ENCODE data around the gene WDR91.

The WDR91 gene

DNA sequence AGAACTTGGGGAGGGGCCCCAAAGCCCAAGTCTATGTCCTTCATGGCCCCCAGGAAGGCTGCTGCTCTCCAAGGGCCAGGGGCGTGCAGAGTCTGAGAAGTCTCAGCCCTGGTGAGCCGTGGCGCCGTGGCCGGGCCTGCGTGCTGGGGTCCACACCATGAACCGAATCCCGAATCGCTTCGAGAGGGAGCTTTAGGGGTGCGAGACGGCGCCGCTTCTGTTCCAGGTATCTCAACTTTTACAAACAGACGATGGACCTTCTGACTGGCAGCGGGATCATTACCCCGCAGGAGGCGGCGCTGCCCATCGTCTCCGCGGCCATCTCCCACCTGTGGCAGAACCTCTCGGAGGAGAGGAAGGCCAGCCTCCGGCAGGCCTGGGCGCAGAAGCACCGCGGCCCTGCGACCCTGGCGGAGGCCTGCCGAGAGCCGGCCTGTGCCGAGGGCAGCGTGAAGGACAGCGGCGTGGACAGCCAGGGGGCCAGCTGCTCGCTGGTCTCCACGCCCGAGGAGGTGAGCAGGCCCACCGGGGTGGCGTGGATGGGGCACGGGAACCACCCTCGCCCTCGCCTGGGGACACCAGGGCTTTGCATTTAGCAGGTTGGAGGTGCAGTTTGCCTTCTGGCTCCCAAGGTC is 35.0 kb upstream of the WDR91 start:
- H3K4me3 ChIP-seq (ENCODE audit: insufficient read depth, low read length, poor library complexity, severe bottlenecking) = no peak overlapping the region
- no peaks in the 10 kb centered on the region for H4K20me1 ChIP-seq (ENCODE audit: low read depth, low read length)
- H3K36me3 ChIP-seq (ENCODE audit: low read length) = no peaks in the 10 kb centered on the region
- H3K9ac ChIP-seq (ENCODE audit: low read length) = no peak overlapping the region
- H3K9me3 ChIP-seq (ENCODE audit: insufficient read depth, low read length) = no peaks in the 10 kb centered on the region
- no peak overlapping the region for H3K4me2 ChIP-seq (ENCODE audit: low read depth, low read length, poor library complexity, severe bottlenecking)
- H3K27me3 ChIP-seq (ENCODE audit: low read length) = no peaks in the 10 kb centered on the region
- no peaks in the 10 kb centered on the region for H3K79me2 ChIP-seq (ENCODE audit: insufficient read depth, low read length)
- no peak overlapping the region for H3K27ac ChIP-seq (ENCODE audit: low read depth, low read length)
- no peaks in the 10 kb centered on the region for H3F3A ChIP-seq (ENCODE audit: insufficient read depth)
- no peak for TF ChIP-seq EZH2phosphoT487 (conservative IDR thresholded peaks at IDR 0.05; ENCODE audit: low read length)
- TF ChIP-seq, protein P1, sequence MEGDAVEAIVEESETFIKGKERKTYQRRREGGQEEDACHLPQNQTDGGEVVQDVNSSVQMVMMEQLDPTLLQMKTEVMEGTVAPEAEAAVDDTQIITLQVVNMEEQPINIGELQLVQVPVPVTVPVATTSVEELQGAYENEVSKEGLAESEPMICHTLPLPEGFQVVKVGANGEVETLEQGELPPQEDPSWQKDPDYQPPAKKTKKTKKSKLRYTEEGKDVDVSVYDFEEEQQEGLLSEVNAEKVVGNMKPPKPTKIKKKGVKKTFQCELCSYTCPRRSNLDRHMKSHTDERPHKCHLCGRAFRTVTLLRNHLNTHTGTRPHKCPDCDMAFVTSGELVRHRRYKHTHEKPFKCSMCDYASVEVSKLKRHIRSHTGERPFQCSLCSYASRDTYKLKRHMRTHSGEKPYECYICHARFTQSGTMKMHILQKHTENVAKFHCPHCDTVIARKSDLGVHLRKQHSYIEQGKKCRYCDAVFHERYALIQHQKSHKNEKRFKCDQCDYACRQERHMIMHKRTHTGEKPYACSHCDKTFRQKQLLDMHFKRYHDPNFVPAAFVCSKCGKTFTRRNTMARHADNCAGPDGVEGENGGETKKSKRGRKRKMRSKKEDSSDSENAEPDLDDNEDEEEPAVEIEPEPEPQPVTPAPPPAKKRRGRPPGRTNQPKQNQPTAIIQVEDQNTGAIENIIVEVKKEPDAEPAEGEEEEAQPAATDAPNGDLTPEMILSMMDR (IDR thresholded peaks at IDR 0.05; ENCODE audit: insufficient read depth, low read length, poor library complexity, severe bottlenecking) = no peak
- H3K9me2 ChIP-seq (replicated peaks; ENCODE audit: insufficient read depth, low read length) = no peaks in the 10 kb centered on the region
- no peak overlapping the region for H2AFZ ChIP-seq (ENCODE audit: low read depth, low read length, severe bottlenecking)

DNA sequence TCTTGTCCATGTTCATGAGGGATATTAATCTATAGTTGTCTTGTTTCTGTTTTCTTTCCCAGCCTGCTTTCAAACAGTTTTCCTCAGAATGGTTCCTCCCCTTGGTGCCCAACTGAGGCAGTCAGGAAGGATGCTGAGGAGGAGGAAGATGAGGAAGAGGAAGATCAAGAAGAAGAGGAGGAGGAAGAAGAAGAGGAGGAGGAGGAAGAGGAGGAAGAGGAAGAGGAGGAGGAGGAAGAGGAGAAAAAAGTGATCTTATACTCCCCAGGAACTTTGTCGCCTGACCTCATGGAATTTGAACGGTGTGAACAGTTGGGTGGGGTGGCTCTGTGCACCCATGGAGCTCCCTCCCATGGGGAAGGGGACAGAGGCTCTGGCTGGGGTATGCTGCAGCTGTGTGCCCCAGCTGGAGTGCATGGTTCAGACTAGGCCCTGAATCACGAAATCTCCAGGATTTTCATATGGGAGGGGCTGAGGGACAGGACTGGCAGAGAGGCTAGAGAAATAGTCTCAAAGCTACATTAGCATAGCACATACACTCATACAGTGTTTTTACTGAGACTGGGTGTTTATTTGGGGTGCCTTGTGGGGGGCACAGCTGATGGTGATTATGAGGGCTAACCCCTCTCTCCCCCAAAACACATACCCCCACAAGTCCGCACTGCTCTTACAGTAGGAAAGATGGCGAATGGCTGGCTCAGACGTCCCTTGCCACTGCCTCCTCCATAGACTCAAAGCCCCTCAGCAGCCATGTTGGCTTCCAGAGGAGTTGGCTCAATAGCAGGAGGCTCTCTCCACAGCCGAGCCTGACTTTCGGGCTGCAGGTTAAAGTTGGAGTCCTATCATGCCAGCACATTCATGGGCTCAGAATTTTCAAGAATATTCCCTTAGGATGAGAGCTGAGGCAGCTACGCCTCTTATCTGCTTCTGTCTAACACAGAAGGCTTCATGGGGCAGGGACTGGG is 34.2 kb upstream of the WDR91 start:
- no peak overlapping the region for H3K27ac ChIP-seq (ENCODE audit: low read depth, low read length)
- no peaks in the 10 kb centered on the region for H3K9me3 ChIP-seq (ENCODE audit: insufficient read depth, low read length)
- no peaks in the 10 kb centered on the region for H3F3A ChIP-seq (ENCODE audit: insufficient read depth)
- no peaks in the 10 kb centered on the region for H3K9me2 ChIP-seq (replicated peaks; ENCODE audit: insufficient read depth, low read length)
- no peak overlapping the region for H2AFZ ChIP-seq (ENCODE audit: low read depth, low read length, severe bottlenecking)
- H3K36me3 ChIP-seq (ENCODE audit: low read length) = no peaks in the 10 kb centered on the region
- H4K20me1 ChIP-seq (ENCODE audit: low read depth, low read length) = no peaks in the 10 kb centered on the region
- TF ChIP-seq, protein P1 (IDR thresholded peaks at IDR 0.05; ENCODE audit: insufficient read depth, low read length, poor library complexity, severe bottlenecking) = no peak
- TF ChIP-seq EZH2phosphoT487 (conservative IDR thresholded peaks at IDR 0.05; ENCODE audit: low read length) = no peak
- no peak overlapping the region for H3K4me2 ChIP-seq (ENCODE audit: low read depth, low read length, poor library complexity, severe bottlenecking)
- no peaks in the 10 kb centered on the region for H3K79me2 ChIP-seq (ENCODE audit: insufficient read depth, low read length)
- no peak overlapping the region for H3K4me3 ChIP-seq (ENCODE audit: insufficient read depth, low read length, poor library complexity, severe bottlenecking)
- H3K9ac ChIP-seq (ENCODE audit: low read length) = no peak overlapping the region
- H3K27me3 ChIP-seq (ENCODE audit: low read length) = no peaks in the 10 kb centered on the region

DNA sequence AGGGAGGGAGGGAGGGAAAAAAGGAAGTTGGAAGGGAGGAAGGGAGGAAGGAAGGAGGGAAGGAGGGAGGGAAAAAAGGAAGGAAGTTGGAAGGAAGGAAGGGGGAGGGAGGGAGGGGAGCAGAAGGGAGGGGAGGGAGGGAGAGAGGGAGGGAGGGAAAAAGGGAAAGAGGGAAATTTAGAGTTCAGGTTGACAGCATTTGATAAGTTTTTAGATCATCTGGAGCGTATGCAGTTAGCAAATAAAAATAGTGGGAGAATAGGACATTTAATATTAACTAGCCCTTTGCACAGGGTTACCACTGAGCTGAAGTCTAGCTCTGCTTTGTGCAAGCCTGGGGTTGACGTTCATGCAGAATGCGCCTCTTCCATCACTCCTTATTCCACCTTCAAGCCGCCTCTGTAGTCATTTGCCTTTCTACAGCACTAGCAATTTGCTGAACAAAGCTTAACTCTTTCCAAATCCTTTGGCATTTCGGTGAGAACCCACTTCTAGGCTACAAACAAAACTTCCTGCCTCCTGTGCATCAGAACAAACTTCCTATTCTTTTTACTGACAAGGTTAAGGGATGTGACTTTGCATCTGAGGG is 30.9 kb upstream of the WDR91 start:
- no peak for TF ChIP-seq EZH2phosphoT487 (conservative IDR thresholded peaks at IDR 0.05; ENCODE audit: low read length)
- no peaks in the 10 kb centered on the region for H3K36me3 ChIP-seq (ENCODE audit: low read length)
- H3F3A ChIP-seq (ENCODE audit: insufficient read depth) = no peaks in the 10 kb centered on the region
- H4K20me1 ChIP-seq (ENCODE audit: low read depth, low read length) = no peaks in the 10 kb centered on the region
- no peak overlapping the region for H3K27ac ChIP-seq (ENCODE audit: low read depth, low read length)
- no peaks in the 10 kb centered on the region for H3K9me2 ChIP-seq (replicated peaks; ENCODE audit: insufficient read depth, low read length)
- no peaks in the 10 kb centered on the region for H3K9me3 ChIP-seq (ENCODE audit: insufficient read depth, low read length)
- H2AFZ ChIP-seq (ENCODE audit: low read depth, low read length, severe bottlenecking) = no peak overlapping the region
- no peak overlapping the region for H3K9ac ChIP-seq (ENCODE audit: low read length)
- H3K4me2 ChIP-seq (ENCODE audit: low read depth, low read length, poor library complexity, severe bottlenecking) = no peak overlapping the region
- no peak overlapping the region for H3K4me3 ChIP-seq (ENCODE audit: insufficient read depth, low read length, poor library complexity, severe bottlenecking)
- no peaks in the 10 kb centered on the region for H3K79me2 ChIP-seq (ENCODE audit: insufficient read depth, low read length)
- no peaks in the 10 kb centered on the region for H3K27me3 ChIP-seq (ENCODE audit: low read length)

Measured in SU-DHL-6 (cell line).